Stimulated activated CD4-positive, alpha-beta T cell treated with anti-CD3 and anti-CD28 coated beads, Interleukin-15, amount 100 ng/mL, for 1 hour (primary cell): ENCODE measurements around the gene CBARP.

Experiments
- DNase-seq, 2 donors: peaks; one replicate each; pipeline ENCODE4 v3.0.0-alpha.2; 2020; ENCODE audit warnings: low read depth in 1 of 2, low spot score in 1 of 2

CBARP gene

GRCh38 chr19:1275260-1275975 is 37.6 kb upstream of the CBARP start, which contains the start of gene FAM174C:
Gene FAM174C, plus strand, starts transcription at chr19:1275530. Its CDS starts 20 bp downstream, at chr19:1275550.
- DNase-seq, result peak; percentile 87 to 94

GRCh38 chr19:1274852-1275259 is 37.1 kb upstream of the CBARP start:
- no peak for DNase-seq

- DNase-seq, result no peak
Observed at GRCh38 chr19:1274081-1274851, 36.5 kb upstream of the CBARP start.

- no peak for DNase-seq
Observed at GRCh38 chr19:1273263-1274041, 35.6 kb upstream of the CBARP start.

GRCh38 chr19:1272423-1273262 is 34.8 kb upstream of the CBARP start:
- DNase-seq, result no peak

GRCh38 chr19:1271528-1272422 is 34.0 kb upstream of the CBARP start:
- DNase-seq, result no peak

- no peak for DNase-seq
Observed at GRCh38 chr19:1270854-1271527, 33.2 kb upstream of the CBARP start.

- DNase-seq, result no peak
Observed at GRCh38 chr19:1270213-1270853, 32.5 kb upstream of the CBARP start.

GRCh38 chr19:1269478-1270212 is 31.8 kb upstream of the CBARP start:
- DNase-seq, result peak; percentile 78 to 81

GRCh38 chr19:1269065-1269477 is 31.3 kb upstream of the CBARP start, which contains the start of gene CIRBP:
Gene CIRBP, plus strand, starts transcription at chr19:1269332. Its CDS starts 1,602 bp downstream, at chr19:1270934.
- peak; percentile 98 to 99 for DNase-seq

GRCh38 chr19:1268226-1269064 is 30.6 kb upstream of the CBARP start:
- no peak for DNase-seq

GRCh38 chr19:1267477-1268225 is 29.8 kb upstream of the CBARP start:
- no peak for DNase-seq

- peak; percentile 54 to 55 for DNase-seq
Observed at GRCh38 chr19:1266916-1267476, 29.2 kb upstream of the CBARP start.

GRCh38 chr19:1266129-1266915 is 28.5 kb upstream of the CBARP start:
- peak; percentile 65 to 73 for DNase-seq

GRCh38 chr19:1265615-1266128 is 27.9 kb upstream of the CBARP start:
- no peak for DNase-seq
